ENCODE results near the gene ANKRD34A. TPM values are rescaled to one million over a fixed set of nuclear protein-coding genes. Genes with fewer than 3 reads are reported as not detected.

The ANKRD34A gene
- total RNA-seq, 2 experiments from 2014 or later: 5.8 to 6.1 TPM

GRCh38 chr1:145997016-145997717 is 32.8 kb upstream of the ANKRD34A start:
- DNase-seq (peak; percentile 69), ATAC-seq (peak; percentile 60)
- peak overlapping the region; percentile 99 for H3K27ac Mint-ChIP-seq
- H3K36me3 Mint-ChIP-seq (ENCODE audit: low read depth): peaks cover 41% of the 10 kb centered on the region
- POLR2A ChIA-PET: interaction anchor here (1.5 to 10.4 kb wide), 5 partner anchors 15 to 68 kb away, joined by 3 to 127 read pairs (median 8); partner anchors contain the start of genes ANKRD34A and POLR3GL
- intact Hi-C loops (cut with DNase I, micrococcal nuclease): loop anchor here (1.0 to 5.0 kb wide), 6 partner anchors 9 to 112 kb away; partner anchors contain the start of genes ANKRD34A (in 1 of the 2), ANKRD35 (in 1 of the 2), PEX11B (in 1 of the 2) and POLR3GL (in 1 of the 2)
- H3K27me3 Mint-ChIP-seq: no peaks in the 10 kb centered on the region
- peaks cover 68% of the 10 kb centered on the region for H3K4me1 Mint-ChIP-seq
- no peaks in the 10 kb centered on the region for H3K9me3 Mint-ChIP-seq (ENCODE audit: low read depth)
- CTCF ChIA-PET: interaction anchor here (0.8 to 13.6 kb wide), 11 partner anchors 10 to 153 kb away, joined by 3 to 161 read pairs (median 4); partner anchors contain the start of genes ANKRD34A, PIAS3, POLR3GL and RBM8A
- H3K4me3 Mint-ChIP-seq: peak overlapping the region; percentile 92

- peak within 1 kb of the TSS; percentile 99 for H3K27ac Mint-ChIP-seq
- H3K4me1 Mint-ChIP-seq: peaks cover 68% of the 10 kb centered on the region
- intact Hi-C loops (cut with DNase I, micrococcal nuclease): loop anchor here (1.0 to 5.0 kb wide), 12 partner anchors 10 to 137 kb away; partner anchors contain the start of genes ANKRD34A (in 2 of the 2), POLR3GL (in 2 of the 2), RBM8A (in 2 of the 2) and ANKRD35 (in 1 of the 2)
- POLR2A ChIA-PET: interaction anchor here (0.6 to 10.4 kb wide), 11 partner anchors 10 to 76 kb away, joined by 3 to 127 read pairs (median 4); partner anchors contain the start of genes ANKRD34A, LIX1L and POLR3GL
- no peaks in the 10 kb centered on the region for H3K27me3 Mint-ChIP-seq
- no peaks in the 10 kb centered on the region for H3K9me3 Mint-ChIP-seq (ENCODE audit: low read depth)
- DNase-seq: peak; percentile 97
- ATAC-seq: peak; percentile 82
- peak within 1 kb of the TSS; percentile 92 for H3K4me3 Mint-ChIP-seq
- H3K36me3 Mint-ChIP-seq (ENCODE audit: low read depth): peaks cover 46% of the 10 kb centered on the region
- CTCF ChIA-PET: interaction anchor here (0.5 to 13.6 kb wide), 9 partner anchors 10 to 138 kb away, joined by 3 to 161 read pairs (median 4); partner anchors contain the start of genes ANKRD34A, LIX1L, PIAS3 and POLR3GL
Observed at GRCh38 chr1:145996433-145997015, 32.1 kb upstream of the ANKRD34A start, which contains the start of gene TXNIP. TXNIP (minus strand) TSS chr1:145996579; CDS start chr1:145996266, 313 bp downstream.

GRCh38 chr1:145995964-145996432 is 31.6 kb upstream of the ANKRD34A start:
- Mint-ChIP-seq H3K9me3 (ENCODE audit: low read depth) (no peaks in the 10 kb centered on the region), H3K36me3 (ENCODE audit: low read depth) (peaks cover 46% of the 10 kb centered on the region), H3K4me1 (peaks cover 66% of the 10 kb centered on the region), H3K27me3 (no peaks in the 10 kb centered on the region), H3K27ac (peak overlapping the region; percentile 99), H3K4me3 (peak overlapping the region; percentile 92)
- intact Hi-C loops (cut with DNase I, micrococcal nuclease): loop anchor here (1.0 to 5.0 kb wide), 10 partner anchors 11 to 137 kb away; partner anchors contain the start of genes RBM8A (in 2 of the 2), ANKRD34A (in 1 of the 2), LIX1L (in 1 of the 2) and PEX11B (in 1 of the 2)
- no peak for ATAC-seq
- CTCF ChIA-PET: interaction anchor here (0.5 to 13.6 kb wide), 7 partner anchors 11 to 137 kb away, joined by 3 to 161 read pairs (median 4); partner anchors contain the start of genes ANKRD34A, LIX1L, PIAS3 and POLR3GL
- peak; percentile 37 for DNase-seq
- POLR2A ChIA-PET: interaction anchor here (0.6 to 10.4 kb wide), 11 partner anchors 9 to 76 kb away, joined by 3 to 127 read pairs (median 4); partner anchors contain the start of genes ANKRD34A, LIX1L and POLR3GL

GRCh38 chr1:145995148-145995881 is 30.9 kb upstream of the ANKRD34A start:
- Mint-ChIP-seq H3K4me1 (peaks cover 68% of the 10 kb centered on the region), H3K27ac (peak overlapping the region; percentile 99), H3K9me3 (ENCODE audit: low read depth) (no peaks in the 10 kb centered on the region), H3K36me3 (ENCODE audit: low read depth) (peaks cover 46% of the 10 kb centered on the region), H3K27me3 (no peaks in the 10 kb centered on the region), H3K4me3 (peak overlapping the region; percentile 92)
- intact Hi-C loops (cut with DNase I, micrococcal nuclease): loop anchor here in 1 of 2 experiments (5.0 kb wide), 1 partner anchor 68 kb away; the partner anchor contains the start of gene RBM8A
- ATAC-seq (no peak), DNase-seq (peak; percentile 7)
- ChIA-PET CTCF (interaction anchor here (4.9 to 13.6 kb wide), 2 partner anchors 11 to 15 kb away, joined by 25 to 161 read pairs; no protein-coding TSS in a partner anchor), POLR2A (interaction anchor here (0.7 to 10.4 kb wide), 4 partner anchors 13 to 136 kb away, joined by 3 to 127 read pairs (median 5); partner anchors contain the start of gene LIX1L)

- POLR2A ChIA-PET: interaction anchor here (1.5 to 10.4 kb wide), 2 partner anchors 13 to 31 kb away, joined by 4 to 127 read pairs; partner anchors contain the start of genes ANKRD34A and POLR3GL
- peaks cover 62% of the 10 kb centered on the region for H3K4me1 Mint-ChIP-seq
- H3K27me3 Mint-ChIP-seq: no peaks in the 10 kb centered on the region
- H3K36me3 Mint-ChIP-seq (ENCODE audit: low read depth): peaks cover 46% of the 10 kb centered on the region
- ATAC-seq: peak; percentile 31
- H3K27ac Mint-ChIP-seq: peak overlapping the region; percentile 99
- H3K9me3 Mint-ChIP-seq (ENCODE audit: low read depth): no peaks in the 10 kb centered on the region
- peak; percentile 74 for DNase-seq
- intact Hi-C loops (cut with DNase I, micrococcal nuclease): loop anchor here (1.0 to 5.0 kb wide), 2 partner anchors 9 to 67 kb away; partner anchors contain the start of gene RBM8A (in 1 of the 2)
- peak overlapping the region; percentile 92 for H3K4me3 Mint-ChIP-seq
- CTCF ChIA-PET: interaction anchor here (0.8 to 13.6 kb wide), 4 partner anchors 12 to 41 kb away, joined by 3 to 161 read pairs (median 14); no protein-coding TSS in a partner anchor
Observed at GRCh38 chr1:145994391-145995120, 30.2 kb upstream of the ANKRD34A start.

GRCh38 chr1:145993618-145994390 is 29.4 kb upstream of the ANKRD34A start:
- H3K27me3 Mint-ChIP-seq: no peaks in the 10 kb centered on the region
- intact Hi-C loops (cut with DNase I, micrococcal nuclease): loop anchor here in 1 of 2 experiments (1.0 kb wide), 1 partner anchor 9 kb away; no protein-coding TSS in a partner anchor
- ATAC-seq: no peak
- H3K4me3 Mint-ChIP-seq: peak overlapping the region; percentile 92
- DNase-seq: peak; percentile 4
- no peaks in the 10 kb centered on the region for H3K9me3 Mint-ChIP-seq (ENCODE audit: low read depth)
- CTCF ChIA-PET: interaction anchor here (0.8 to 13.6 kb wide), 4 partner anchors 14 to 41 kb away, joined by 3 to 161 read pairs (median 4); no protein-coding TSS in a partner anchor
- POLR2A ChIA-PET: interaction anchor here (1.5 to 10.4 kb wide), 2 partner anchors 12 to 30 kb away, joined by 4 to 127 read pairs; partner anchors contain the start of genes ANKRD34A and POLR3GL
- H3K36me3 Mint-ChIP-seq (ENCODE audit: low read depth): peaks cover 46% of the 10 kb centered on the region
- peaks cover 57% of the 10 kb centered on the region for H3K4me1 Mint-ChIP-seq
- peak overlapping the region; percentile 99 for H3K27ac Mint-ChIP-seq

- CTCF ChIA-PET: interaction anchor here (1.1 to 13.6 kb wide), 4 partner anchors 13 to 44 kb away, joined by 3 to 161 read pairs (median 4); no protein-coding TSS in a partner anchor
- intact Hi-C loops (cut with DNase I, micrococcal nuclease): no loop called here
- peaks cover 56% of the 10 kb centered on the region for H3K4me1 Mint-ChIP-seq
- POLR2A ChIA-PET: interaction anchor here (1.5 to 10.4 kb wide), 3 partner anchors 11 to 29 kb away, joined by 4 to 127 read pairs (median 5); partner anchors contain the start of genes ANKRD34A and POLR3GL
- H3K27me3 Mint-ChIP-seq: no peaks in the 10 kb centered on the region
- peak overlapping the region; percentile 99 for H3K27ac Mint-ChIP-seq
- peak overlapping the region; percentile 92 for H3K4me3 Mint-ChIP-seq
- peaks cover 2% of the 10 kb centered on the region for H3K9me3 Mint-ChIP-seq (ENCODE audit: low read depth)
- DNase-seq (no peak), ATAC-seq (no peak)
- H3K36me3 Mint-ChIP-seq (ENCODE audit: low read depth): peaks cover 46% of the 10 kb centered on the region
Observed at GRCh38 chr1:145992958-145993617, 28.7 kb upstream of the ANKRD34A start.

GRCh38 chr1:145992502-145992936 is 28.1 kb upstream of the ANKRD34A start:
- Mint-ChIP-seq H3K9me3 (ENCODE audit: low read depth) (peaks cover 2% of the 10 kb centered on the region), H3K4me1 (peaks cover 56% of the 10 kb centered on the region), H3K27ac (peak overlapping the region; percentile 65), H3K4me3 (peak overlapping the region; percentile 92), H3K36me3 (ENCODE audit: low read depth) (peaks cover 46% of the 10 kb centered on the region), H3K27me3 (no peaks in the 10 kb centered on the region)
- intact Hi-C loops (cut with DNase I, micrococcal nuclease): no loop called here
- no peak for ATAC-seq
- CTCF ChIA-PET: interaction anchor here (1.1 to 13.6 kb wide), 3 partner anchors 12 to 44 kb away, joined by 3 to 161 read pairs (median 3); no protein-coding TSS in a partner anchor
- POLR2A ChIA-PET: interaction anchor here (1.5 to 10.4 kb wide), 2 partner anchors 11 to 28 kb away, joined by 5 to 127 read pairs; partner anchors contain the start of genes ANKRD34A and POLR3GL
- DNase-seq: peak; percentile 17

Data from activated CD4-positive, alpha-beta T cell treated with anti-CD3 and anti-CD28 coated beads for 36 hours (primary cell).